A673 (cell line): ENCODE measurements around the gene IL17F. TPM values are rescaled to one million over a fixed set of nuclear protein-coding genes. Genes with fewer than 3 reads are reported as not detected.

ENCODE experiments used
- BruUV-seq: library from RNA; stranded (reverse); fragments of 400-500 nt; replicated peaks from 2 replicates; lab custom pipeline; 2021; lab: Mats Ljungman, UMichigan
- CTCF ChIA-PET: fragments of 300-600 bp; sonication (Branson Sonifier 250); formaldehyde crosslinking; loops from one replicate; lab custom pipeline; 2022; ENCODE audit warnings: antibody characterized with exemption; lab: Charles Lee
- POLR2A ChIA-PET: fragments of 300-600 bp; sonication (Branson Sonifier 250); formaldehyde crosslinking; loops from one replicate; lab custom pipeline; 2022; ENCODE audit warnings: antibody characterized with exemption; ENCODE audit not compliant: low non-redundant PET; lab: Charles Lee
- DNase-seq: peaks from one replicate; pipeline ENCODE4 v3.0.0-alpha.2; 2015; ENCODE audit warnings: low spot score
- H3K27ac ChIP-seq: fragments of 200-600 bp; sonication (generic); 2 replicates; pipeline ENCODE4 v1.5.1; 2016; ENCODE audit warnings: mixed run types, low read depth, mild to moderate bottlenecking, mixed read lengths, antibody characterized with exemption, low read length; ENCODE audit not compliant: poor library complexity, severe bottlenecking
- H3K27me3 ChIP-seq: fragments of 200-600 bp; sonication (generic); replicated peaks from 2 replicates; pipeline ENCODE4 v1.6.1; 2017; ENCODE audit warnings: mixed run types, low read depth, mild to moderate bottlenecking, mixed read lengths, antibody characterized with exemption, low read length; ENCODE audit not compliant: insufficient read depth, poor library complexity
- H3K36me3 ChIP-seq: fragments of 200-600 bp; sonication (generic); 2 replicates; pipeline ENCODE4 v1.6.1; 2016; ENCODE audit warnings: mixed run types, mild to moderate bottlenecking, mixed read lengths, antibody characterized with exemption, low read length; ENCODE audit not compliant: insufficient read depth, poor library complexity, severe bottlenecking
- H3K4me1 ChIP-seq: fragments of 200-600 bp; sonication (generic); 2 replicates; pipeline ENCODE4 v1.6.1; 2017; ENCODE audit warnings: mixed run types, mild to moderate bottlenecking, mixed read lengths, antibody characterized with exemption, low read length; ENCODE audit not compliant: insufficient read depth, poor library complexity, severe bottlenecking
- H3K4me3 ChIP-seq: fragments of 200-600 bp; sonication (generic); 2 replicates; pipeline ENCODE4 v1.5.1; 2016; ENCODE audit warnings: low read depth, mixed run types, mild to moderate bottlenecking, mixed read lengths, low read length; ENCODE audit not compliant: poor library complexity, severe bottlenecking
- H3K9me3 ChIP-seq: fragments of 200-600 bp; sonication (generic); 2 replicates; pipeline ENCODE4 v1.6.1; 2016; ENCODE audit warnings: mixed run types, low read depth, mild to moderate bottlenecking, mixed read lengths, antibody characterized with exemption, low read length; ENCODE audit not compliant: poor library complexity, severe bottlenecking
- CTCF ChIP-seq: fragments of 300-800, 200-600 bp; sonication (generic); conservative IDR thresholded peaks from 2 replicates; pipeline ENCODE4 v1.5.1; 2017; ENCODE audit warnings: low read depth, mild to moderate bottlenecking, antibody characterized with exemption, low read length, moderate library complexity, mixed read lengths
- EZH2 ChIP-seq: fragments of 200-600 bp; sonication (generic); IDR thresholded peaks from 2 replicates; pipeline ENCODE4 v1.6.1; 2017; ENCODE audit warnings: borderline replicate concordance, low read depth, mild to moderate bottlenecking, mixed read lengths, antibody characterized with exemption, low read length; ENCODE audit not compliant: poor library complexity, severe bottlenecking
- intact Hi-C: fragments of 100-400 bp; cut with micrococcal nuclease; formaldehyde crosslinking; loops from one replicate; pipeline ENCODE4 v1.10.0; 2022; ENCODE audit not compliant: unreplicated experiment
- total RNA-seq: library from RNA; stranded (reverse); gene quantifications from 2 replicates; pipeline ENCODE4 v1.2.3, GENCODE V29; 2021

The IL17F gene
- total RNA-seq, 1 experiment from 2014 or later, result not detected

GRCh38 chr6:52233005-52233404 is 11.3 kb downstream of the IL17F start:
- intact Hi-C loops, result loop anchor here (10.0 kb wide), 1 partner anchor 378 kb away; no protein-coding TSS in a partner anchor
- H3K4me1 ChIP-seq, result peaks cover 16% of the 10 kb centered on the region
- ChIA-PET CTCF (interaction anchor here (1.1 kb wide), 1 partner anchor 183 kb away, joined by 3 read pairs; no protein-coding TSS in a partner anchor), POLR2A (no interaction called here)
- no peak for TF ChIP-seq CTCF
- no peak for TF ChIP-seq EZH2
- H3K9me3 ChIP-seq, result no peaks in the 10 kb centered on the region
- H3K36me3 ChIP-seq, result no peaks in the 10 kb centered on the region
- H3K27me3 ChIP-seq, result no peaks in the 10 kb centered on the region
- no peak for DNase-seq
- H3K4me3 ChIP-seq, result no peak overlapping the region
- no peak overlapping the region for H3K27ac ChIP-seq
- no TSS peak for BruUV-seq

GRCh38 chr6:52231406-52232127 is 12.7 kb downstream of the IL17F start:
- Histone ChIP-seq H3K4me1 (peaks cover 16% of the 10 kb centered on the region), H3K4me3 (no peak overlapping the region), H3K27ac (no peak overlapping the region), H3K27me3 (no peaks in the 10 kb centered on the region), H3K36me3 (no peaks in the 10 kb centered on the region), H3K9me3 (no peaks in the 10 kb centered on the region)
- DNase-seq, result no peak
- no TSS peak for BruUV-seq
- no peak for TF ChIP-seq EZH2
- no peak for TF ChIP-seq CTCF
- ChIA-PET CTCF (no interaction called here), POLR2A (no interaction called here)
- intact Hi-C loops, result loop anchor here (10.0 kb wide), 1 partner anchor 377 kb away; no protein-coding TSS in a partner anchor

- Histone ChIP-seq H3K4me1 (peaks cover 16% of the 10 kb centered on the region), H3K9me3 (no peaks in the 10 kb centered on the region), H3K27ac (no peak overlapping the region), H3K4me3 (no peak overlapping the region), H3K27me3 (no peaks in the 10 kb centered on the region), H3K36me3 (no peaks in the 10 kb centered on the region)
- ChIA-PET POLR2A (interaction anchor here (0.6 kb wide), 1 partner anchor 23 kb away, joined by 5 read pairs; no protein-coding TSS in a partner anchor), CTCF (no interaction called here)
- intact Hi-C loops, result loop anchor here (10.0 kb wide), 1 partner anchor 376 kb away; no protein-coding TSS in a partner anchor
- DNase-seq, result no peak
- no peak for TF ChIP-seq CTCF
- no peak for TF ChIP-seq EZH2
- no TSS peak for BruUV-seq
Measured at GRCh38 chr6:52230685-52231084, 13.6 kb downstream of the IL17F start.
